HG03575 (cell line): ENCODE data around the gene TPI1.
"Not testable (repeated sequence)": the region's sequence is repeated elsewhere in the genome, so short reads cannot be mapped to it uniquely, and the experiment has no call there.

Experiments used
- ATAC-seq: cut with Tn5 transposase; IDR thresholded peaks from one replicate; pipeline ENCODE4 v1.9.1; 2021; ENCODE audit not compliant: unreplicated experiment, insufficient number of reproducible peaks, low FRiP score; ENCODE audit errors: extremely low read depth

TPI1 gene

DNA sequence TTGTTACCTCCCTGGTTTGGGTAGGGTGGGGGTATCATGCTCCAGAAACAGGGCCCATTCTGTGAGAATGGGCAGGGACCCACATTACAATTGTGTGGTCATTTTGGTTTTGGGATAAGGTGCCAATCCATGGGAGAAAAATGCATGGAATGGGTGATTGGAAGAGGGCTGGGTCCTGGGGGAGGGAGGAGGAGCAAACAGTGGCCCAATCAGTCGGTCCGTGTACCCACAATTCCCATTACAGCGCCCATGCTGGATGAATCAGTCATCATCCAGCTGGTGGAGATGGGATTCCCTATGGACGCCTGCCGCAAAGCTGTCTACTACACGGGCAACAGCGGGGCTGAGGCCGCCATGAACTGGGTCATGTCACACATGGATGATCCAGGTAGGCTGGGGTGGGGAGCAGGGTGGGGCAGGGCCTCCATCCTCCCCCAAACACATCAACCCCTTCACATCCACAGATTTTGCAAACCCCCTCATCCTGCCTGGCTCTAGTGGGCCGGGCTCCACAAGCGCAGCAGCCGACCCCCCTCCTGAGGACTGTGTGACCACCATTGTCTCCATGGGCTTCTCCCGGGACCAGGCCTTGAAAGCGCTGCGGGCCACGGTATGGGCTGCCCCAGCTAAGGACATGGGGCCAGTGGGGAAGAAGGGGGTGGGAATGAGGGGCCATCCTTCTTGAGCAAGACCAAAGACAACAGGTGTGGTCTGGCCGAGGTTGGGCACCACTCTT, 3.6 kb upstream of the TPI1 start:
- ATAC-seq, result no peak

DNA sequence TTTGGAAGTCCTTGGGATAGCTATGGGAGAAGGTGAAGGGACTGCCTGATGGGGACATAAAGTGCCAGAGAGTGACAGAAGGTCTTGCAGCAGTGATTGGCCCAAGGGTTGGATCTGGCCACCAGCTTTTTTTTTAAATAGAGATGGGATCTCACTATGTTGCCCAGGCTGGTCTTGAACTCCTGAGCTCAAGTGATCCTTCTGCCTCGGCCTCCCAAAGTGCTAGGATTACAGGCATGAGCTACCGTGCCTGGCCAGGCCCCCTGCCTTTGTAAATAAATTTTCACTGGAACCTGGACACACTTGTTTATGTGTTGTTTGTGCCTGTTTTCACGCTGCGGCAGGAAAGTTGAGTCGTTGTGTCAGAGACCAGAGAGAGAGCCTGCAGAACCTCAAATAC, 2.0 kb upstream of the TPI1 start:
- not testable (repeated sequence) for ATAC-seq

DNA sequence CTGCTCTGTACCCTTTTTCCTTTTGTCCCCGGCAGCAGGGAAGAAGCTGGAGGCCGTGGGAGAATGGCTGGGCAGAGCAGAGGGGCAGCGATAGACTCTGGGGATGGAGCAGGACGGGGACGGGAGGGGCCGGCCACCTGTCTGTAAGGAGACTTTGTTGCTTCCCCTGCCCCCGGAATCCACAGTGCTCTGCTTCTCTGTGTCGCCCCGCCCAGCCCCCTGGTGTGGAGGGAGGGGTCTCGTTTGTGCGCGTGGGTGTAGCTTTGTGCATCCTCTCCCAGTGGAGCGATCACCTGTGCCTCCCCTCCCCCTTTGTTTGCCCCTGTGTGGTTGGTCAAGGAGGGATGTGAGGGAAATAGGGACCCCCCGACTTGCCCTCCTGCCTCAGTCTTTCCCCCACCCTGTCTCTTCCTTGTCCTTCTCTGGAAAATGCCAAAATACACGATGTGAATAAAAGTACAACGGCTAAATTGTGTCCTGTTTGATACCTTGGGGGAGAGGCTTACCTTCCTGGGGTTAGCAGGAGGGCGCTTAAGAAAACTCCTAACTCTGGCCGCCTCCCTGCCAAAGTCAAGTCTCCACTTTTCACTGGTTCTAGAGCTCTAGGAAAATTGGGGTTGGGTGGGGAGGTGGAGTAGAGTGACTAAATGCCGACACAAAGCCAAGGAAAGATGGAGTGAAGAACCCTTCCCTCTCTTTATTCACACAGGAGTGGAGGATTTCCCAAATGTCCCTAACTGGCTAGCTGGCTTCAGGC, 990 bp upstream of the TPI1 start:
- ATAC-seq, result no peak

DNA sequence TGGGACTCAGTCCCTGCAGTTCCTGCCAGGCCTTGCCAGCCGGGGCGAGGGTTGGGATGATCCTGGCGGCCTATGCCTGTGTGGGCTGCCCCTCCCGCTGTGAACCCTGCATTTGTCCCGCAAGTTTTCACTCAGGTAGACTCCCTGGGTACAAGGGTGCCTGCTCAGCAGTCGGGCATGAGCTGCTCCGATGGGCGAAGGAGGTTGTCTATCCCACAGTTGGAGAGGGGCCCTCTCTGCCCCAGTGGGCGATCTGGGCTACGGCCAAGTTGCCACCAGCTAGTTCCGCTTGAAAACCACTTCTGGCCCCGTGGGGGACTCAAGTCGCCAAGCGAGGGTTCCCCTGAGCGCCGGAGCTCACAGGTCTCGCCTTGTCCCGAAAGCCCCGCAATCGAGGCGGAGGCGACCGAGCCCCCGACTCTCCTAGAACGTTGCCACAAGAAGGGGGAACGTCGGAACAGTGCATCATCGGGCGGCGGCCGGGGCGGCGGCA, 365 bp upstream of the TPI1 start:
- ATAC-seq, result no peak

DNA sequence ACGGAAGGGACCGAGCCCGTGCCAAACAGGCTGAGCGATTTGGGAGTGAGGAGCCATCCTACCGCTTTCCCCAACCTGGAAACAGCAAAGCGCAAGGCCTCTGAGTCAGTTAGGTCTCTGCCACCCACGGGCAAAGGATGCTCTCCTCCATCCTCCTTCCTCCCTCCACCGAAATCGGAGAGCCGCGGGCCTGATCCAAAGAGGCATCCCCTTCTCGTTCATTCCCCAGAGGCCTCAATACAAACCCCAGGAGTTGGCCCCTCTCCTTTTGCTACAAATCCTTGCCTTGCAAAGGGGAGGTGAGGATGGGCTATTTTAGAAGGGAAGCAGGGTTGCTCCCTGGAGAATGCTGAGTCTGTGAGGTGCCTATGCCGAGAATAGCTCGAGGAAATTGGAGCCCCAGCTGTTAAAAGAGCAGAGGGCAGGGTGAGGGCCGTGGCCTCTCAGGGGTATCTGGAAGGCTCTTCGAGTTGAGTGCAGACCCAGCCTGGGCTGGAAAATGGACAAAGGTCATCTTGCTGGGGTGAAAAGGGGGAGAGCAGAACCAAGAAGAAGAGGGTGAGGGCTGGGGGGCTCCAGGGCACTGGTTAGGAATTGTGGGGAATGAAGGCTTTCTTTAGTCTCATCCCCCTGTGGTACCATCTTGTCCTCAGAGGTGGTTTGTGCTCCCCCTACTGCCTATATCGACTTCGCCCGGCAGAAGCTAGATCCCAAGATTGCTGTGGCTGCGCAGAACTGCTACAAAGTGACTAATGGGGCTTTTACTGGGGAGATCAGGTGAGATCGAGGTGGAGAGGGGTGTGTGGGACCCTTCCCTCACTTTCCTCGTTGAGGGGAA, 1.1 kb downstream of the TPI1 start:
- ATAC-seq, result no peak

DNA sequence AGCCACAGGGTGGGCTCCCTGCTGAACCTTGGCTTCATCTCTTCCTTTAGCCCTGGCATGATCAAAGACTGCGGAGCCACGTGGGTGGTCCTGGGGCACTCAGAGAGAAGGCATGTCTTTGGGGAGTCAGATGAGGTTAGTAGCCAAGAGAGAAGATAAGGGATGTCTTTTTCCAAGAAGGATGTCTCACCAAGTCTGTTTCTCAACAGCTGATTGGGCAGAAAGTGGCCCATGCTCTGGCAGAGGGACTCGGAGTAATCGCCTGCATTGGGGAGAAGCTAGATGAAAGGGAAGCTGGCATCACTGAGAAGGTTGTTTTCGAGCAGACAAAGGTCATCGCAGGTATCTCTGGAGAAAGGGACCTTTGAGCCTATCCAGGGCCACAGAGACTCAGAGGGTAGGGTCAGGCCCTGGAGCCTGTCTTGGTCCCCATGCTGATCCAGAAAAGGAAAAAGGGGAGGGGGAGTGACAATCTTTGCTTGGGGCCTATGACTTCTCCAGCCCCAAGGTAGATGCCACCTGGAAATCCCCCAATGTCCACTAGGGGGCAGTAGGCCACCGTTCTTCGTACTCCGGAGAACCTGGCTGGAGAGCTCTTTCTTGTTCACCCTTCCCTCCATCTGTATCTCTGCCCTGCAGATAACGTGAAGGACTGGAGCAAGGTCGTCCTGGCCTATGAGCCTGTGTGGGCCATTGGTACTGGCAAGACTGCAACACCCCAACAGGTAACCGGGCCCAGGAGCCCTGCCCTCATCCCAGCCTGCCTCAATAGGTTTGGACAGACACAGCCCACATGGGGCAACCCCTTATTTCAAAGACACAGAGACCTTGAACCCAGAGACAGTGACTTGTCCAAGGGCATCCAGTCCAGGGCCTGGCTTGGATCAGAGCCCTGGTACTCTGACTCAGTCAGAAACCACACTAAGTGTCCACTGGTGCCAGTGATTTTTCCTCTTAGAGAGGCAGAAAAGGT, 2.0 kb downstream of the TPI1 start:
- ATAC-seq, result no peak

DNA sequence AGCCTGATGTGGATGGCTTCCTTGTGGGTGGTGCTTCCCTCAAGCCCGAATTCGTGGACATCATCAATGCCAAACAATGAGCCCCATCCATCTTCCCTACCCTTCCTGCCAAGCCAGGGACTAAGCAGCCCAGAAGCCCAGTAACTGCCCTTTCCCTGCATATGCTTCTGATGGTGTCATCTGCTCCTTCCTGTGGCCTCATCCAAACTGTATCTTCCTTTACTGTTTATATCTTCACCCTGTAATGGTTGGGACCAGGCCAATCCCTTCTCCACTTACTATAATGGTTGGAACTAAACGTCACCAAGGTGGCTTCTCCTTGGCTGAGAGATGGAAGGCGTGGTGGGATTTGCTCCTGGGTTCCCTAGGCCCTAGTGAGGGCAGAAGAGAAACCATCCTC, 3.0 kb downstream of the TPI1 start:
- not testable (repeated sequence) for ATAC-seq

DNA sequence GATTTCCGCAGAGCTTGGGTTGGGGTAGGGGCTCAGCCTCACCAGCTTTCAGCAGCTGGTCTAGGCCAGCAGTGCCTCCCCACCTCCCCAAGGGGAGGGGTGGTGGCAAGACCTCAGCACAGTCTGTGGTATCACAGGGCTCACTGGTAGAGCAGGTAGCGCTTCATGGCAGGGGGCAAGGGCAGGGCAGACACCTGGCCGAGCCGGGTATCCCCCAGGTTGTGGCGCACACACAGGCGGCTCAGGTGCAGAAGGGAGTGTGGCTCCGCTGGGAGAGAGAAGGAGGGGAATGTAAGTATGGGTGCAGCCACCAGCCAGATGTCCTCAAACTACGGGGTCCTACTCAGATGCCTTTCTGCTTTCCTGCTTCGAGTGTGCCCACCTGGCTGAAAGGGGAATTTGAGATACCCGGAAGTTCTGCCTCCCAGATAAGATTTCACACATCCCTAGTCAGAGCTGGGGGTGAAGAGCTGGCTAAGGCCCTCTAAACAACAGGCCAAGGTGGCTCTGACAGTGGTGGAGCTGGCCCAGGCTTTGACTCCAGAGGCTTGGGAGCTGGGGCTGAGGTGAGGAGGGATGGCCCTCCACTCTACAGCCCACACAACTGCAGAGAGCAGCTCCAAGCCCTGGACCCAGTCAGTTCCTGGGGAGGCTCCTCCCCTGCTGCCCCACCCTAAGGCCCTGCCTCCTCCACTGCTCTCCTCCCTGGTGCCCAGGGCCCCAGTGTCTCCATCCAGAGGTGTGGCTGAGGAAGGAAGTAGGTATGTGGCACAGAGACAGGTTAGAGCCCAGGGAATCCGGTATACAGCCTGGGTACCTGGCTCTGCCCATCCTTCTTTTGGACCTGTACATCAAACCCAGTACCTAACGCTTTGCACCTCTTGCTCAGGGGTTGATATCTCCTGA, 4.0 kb downstream of the TPI1 start:
- ATAC-seq, result no peak

DNA sequence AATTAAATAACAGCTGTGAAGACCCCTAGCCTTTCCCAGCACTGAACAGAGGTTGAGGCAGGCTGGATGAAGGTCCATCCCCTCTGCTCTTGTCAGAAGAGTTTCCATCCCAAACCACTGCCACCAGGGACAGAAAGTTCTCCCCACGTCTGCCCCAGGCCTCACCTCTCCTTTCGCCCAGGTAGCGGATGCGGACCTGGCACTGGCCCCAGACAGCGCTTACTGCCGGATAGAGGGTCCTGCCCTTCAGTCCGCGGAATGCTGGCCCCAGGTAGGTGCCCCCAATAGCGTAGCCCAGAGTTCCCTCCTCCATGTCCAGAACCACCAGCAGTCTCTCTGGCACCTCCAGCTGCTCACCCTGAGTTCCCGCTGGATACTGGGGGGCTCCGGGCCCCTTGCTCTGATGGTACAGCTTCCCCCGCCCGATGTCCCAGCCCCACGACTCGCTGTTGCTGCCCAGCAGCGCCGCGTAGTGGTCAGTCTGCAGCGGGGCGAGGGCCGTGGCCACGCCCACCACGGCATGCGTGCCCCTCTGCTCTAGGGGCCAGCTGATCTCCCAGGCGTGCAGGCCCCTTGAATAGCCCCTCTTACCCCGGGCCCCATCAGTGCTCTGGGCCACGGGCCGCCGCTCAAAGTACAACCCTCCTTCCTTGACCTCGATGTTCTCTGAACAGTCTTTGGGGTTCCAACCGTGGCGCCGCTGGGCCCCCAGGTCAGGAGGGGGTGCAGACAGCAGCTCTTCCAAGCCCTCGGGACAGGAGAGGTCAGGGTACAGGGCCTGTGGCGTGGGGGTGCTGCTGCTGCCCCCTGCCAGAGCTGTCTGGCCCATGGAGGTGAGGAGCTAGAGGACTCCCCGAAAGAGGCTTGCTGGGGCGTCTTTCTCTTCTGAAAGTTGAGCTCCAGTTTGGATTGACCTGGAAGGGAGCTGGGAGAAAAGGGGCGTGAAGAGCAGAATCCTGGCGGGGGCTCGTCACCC, 5.0 kb downstream of the TPI1 start:
- no peak for ATAC-seq

DNA sequence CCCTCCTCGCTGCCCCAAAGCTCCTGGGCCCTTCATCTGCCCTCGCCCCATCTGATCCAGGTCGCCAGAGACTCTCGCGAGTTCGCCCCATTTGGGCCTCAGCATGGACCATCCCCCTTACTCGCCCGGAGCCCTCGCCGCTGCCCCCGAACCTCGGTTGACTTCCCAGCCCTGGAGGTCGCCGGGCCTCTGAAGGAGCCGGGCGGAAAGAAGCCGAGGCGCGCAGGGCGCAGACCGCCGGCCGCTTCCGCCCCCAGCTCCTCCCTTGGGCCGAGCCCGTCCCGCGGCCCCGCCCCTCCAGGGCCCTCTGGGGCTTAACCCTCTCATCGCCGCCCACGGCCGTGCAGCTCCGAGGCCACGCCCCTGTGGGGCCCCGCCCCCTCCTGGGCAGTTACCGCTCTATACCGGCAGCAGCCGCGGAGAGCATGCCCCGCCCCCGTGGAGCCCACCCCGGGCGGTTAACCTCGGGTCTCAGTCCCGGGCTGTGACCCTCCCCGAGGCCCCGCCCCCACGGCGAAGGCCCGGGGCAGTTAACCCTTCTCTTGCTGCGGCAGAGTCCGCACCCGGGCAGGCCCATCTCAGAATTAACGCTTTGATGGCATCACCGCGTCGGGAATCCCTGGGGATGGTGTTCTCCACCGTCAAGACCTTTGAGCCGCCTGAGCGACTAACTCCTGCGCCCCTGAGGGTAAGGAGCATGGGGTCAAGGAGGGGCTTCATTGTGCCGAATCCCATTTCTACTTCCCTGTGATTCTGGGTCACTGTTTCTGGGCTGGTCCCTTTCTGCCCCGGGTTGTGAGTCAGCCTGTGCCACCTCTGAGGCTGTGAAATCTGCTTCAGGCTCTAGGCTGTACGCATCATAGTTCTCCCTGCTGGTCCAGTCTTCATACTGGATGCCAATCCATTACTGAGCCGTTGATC, 6.0 kb downstream of the TPI1 start, which contains the start of gene SPSB2:
SPSB2 (minus strand) TSS at position 210 of the 921 bp plus-strand sequence. CDS start 402 bp downstream, outside the sequence.
- no peak for ATAC-seq

DNA sequence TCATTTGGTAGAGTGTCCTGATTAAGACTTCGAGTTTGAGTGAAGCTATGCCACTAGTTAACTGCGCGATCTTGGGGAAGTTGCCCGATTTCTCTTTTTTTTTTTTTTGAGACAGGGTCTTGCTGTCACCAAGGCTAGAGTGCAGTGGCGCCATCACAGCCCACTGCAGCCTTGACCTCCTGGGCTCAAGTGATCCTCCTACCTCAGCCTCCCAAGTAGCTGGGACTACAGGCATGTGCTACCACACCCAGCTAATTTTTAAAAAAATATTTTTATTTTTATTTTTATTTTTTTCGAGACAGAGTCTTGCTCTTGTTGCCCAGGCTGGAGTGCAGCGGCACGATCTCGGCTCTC, 6.7 kb downstream of the TPI1 start:
- ATAC-seq, result not testable (repeated sequence)

DNA sequence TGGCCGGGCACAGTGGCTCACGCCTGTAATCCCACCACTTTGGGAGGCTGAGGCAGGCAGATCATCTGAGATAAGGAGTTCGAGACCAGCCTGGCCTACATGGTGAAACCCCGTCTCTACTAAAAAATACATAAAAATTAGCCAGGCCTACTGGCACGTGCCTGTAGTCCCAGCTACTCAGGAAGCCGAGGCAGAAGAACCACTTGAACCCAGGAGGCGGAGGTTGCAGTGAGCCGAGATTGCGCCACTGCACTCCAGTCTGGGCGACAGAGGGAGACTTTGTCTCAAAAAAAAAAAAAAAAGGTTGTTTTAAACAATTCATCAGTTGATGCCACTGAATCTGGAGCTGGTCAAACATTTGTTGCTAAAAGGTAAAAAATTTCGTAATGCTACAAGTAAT, 12.5 kb downstream of the TPI1 start:
- not testable (repeated sequence) for ATAC-seq

DNA sequence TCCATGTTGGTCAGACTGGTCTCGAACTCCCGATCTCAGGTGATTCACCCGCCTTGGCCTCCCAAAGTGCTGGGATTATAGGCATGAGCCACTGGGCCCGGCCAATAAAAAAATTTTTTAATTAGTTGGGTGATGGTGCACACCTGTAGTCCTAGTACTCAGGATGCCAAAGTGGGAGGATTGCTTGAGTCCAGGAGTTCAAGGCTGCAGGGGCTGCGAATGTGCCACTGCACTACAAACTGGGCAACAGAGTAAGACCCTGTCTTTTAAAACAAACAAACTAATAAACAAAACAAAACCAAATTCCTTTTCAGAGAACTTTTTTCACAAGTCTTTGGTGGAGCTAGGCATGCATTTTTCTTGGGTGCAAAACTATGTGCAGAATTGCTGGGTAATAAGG, 15.9 kb downstream of the TPI1 start:
- no peak for ATAC-seq

DNA sequence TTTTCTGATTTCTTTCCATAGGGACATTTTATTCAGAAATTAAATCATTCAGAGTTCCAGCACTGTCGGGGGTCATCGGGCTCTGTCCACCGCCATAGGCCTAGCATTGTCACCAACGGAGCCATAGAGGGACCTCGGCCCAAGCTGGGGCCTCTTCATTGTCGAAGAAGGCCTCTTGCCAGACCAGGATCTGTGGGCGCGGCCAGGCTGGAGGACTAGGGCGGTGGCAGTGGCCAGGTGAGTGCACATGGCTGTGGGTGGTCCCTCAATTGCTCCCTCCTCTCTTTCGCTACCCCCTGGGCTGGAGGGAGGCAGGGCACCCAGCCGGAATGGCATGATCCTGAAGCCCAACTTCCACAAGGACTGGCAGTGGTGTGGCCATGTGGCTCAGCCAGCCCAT, 16.4 kb downstream of the TPI1 start:
- no peak for ATAC-seq

DNA sequence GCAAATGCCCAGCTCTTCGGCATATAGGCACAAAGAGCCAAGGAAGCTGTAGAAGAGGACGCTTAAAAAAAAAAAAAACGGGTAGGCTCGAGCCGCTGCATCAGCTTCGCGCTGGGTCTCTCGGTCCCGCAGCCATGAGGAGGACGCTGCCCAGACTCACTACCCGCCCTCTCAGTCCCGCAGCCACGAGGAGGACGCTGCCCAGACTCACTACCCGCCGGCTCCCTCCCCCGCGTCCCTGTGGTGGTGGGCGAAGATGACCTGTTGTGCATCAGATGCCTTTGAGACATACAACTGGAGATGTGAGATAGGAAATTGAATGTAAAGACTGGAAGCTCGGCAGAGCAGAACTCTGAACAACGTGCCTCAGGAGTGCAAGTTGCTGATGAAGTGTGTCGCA, 17.2 kb downstream of the TPI1 start:
- no peak for ATAC-seq
